HCT116 (cell line): ENCODE results near the gene ZNF436. TPM values are rescaled to one million over a fixed set of nuclear protein-coding genes. Genes with fewer than 3 reads are reported as not detected.

Source experiments
- ATAC-seq: fragments of 200-7000 bp; cut with Tn5 transposase; 2 replicates; pipeline ENCODE4 v1.9.1; 2020; ENCODE audit warnings: mild to moderate bottlenecking, moderate library complexity
- BruUV-seq: library from RNA; stranded (reverse); fragments of 400-500 nt; replicated peaks from 2 replicates; lab custom pipeline; 2021; lab: Mats Ljungman, UMichigan
- CTCF ChIA-PET: fragments of 300-600 bp; sonication (Branson Sonifier 250); formaldehyde crosslinking; loops from one replicate; lab custom pipeline; 2021; ENCODE audit warnings: antibody characterized with exemption; lab: Charles Lee
- POLR2A ChIA-PET: fragments of 300-600, 350-600 bp; sonication (Branson Sonifier 250); formaldehyde crosslinking; loops from one replicate; lab custom pipeline; 2021; ENCODE audit warnings: antibody characterized with exemption; lab: Charles Lee
- RAD21 ChIA-PET, 2 experiments: fragments of 300-600 bp; sonication (Branson Sonifier 250); formaldehyde crosslinking; loops; one replicate each; lab custom pipeline; 2023; ENCODE audit warnings: low total read pairs in 2 of 2; ENCODE audit not compliant: uncharacterized antibody in 2 of 2, unreplicated experiment in 2 of 2, low non-redundant PET in 1 of 2; lab: Charles Lee
- DNase-seq: peaks from one replicate; pipeline ENCODE4 v3.0.0-alpha.2; 2010; ENCODE audit warnings: low read depth, low spot score
- H2AFZ ChIP-seq: fragments of 200-600 bp; shearing (Covaris generic), sonication (generic); 2 replicates; pipeline ENCODE4 v1.6.1; 2017; ENCODE audit warnings: low read depth, mixed run types, mixed read lengths, antibody characterized with exemption, low read length; ENCODE audit not compliant: poor library complexity, severe bottlenecking
- H3K27ac ChIP-seq: 2 replicates; pipeline ENCODE4 v1.5.1; 2012; ENCODE audit warnings: low read depth, low read length
- H3K27me3 ChIP-seq: fragments of 200-600 bp; sonication (generic); 2 replicates; pipeline ENCODE4 v1.6.1; 2016; ENCODE audit warnings: mixed run types, low read length, mixed read lengths; ENCODE audit not compliant: insufficient read depth
- H3K36me3 ChIP-seq, 2 experiments: fragments of 200-500 bp in 1 of 2; fragments of 200-600 bp in 1 of 2; sonication (Bioruptor generic) in 1 of 2; sonication (generic) in 1 of 2; 2 replicates each; pipeline versions ENCODE4 v1.5.1 to v1.6.1; 2014 to 2016; ENCODE audit warnings: low read length in 2 of 2, inconsistent platforms in 1 of 2, mixed read lengths in 1 of 2, mixed run types in 1 of 2; ENCODE audit not compliant: insufficient read depth in 2 of 2, control insufficient read depth in 1 of 2
- H3K4me1 ChIP-seq, 2 experiments: fragments of 200-600 bp in 1 of 2; sonication (generic) in 1 of 2; 2 replicates each; pipeline versions ENCODE4 v1.5.1 to v1.6.1; 2012 to 2017; ENCODE audit warnings: low read length in 2 of 2, inconsistent platforms in 1 of 2, mild to moderate bottlenecking in 1 of 2, mixed read lengths in 1 of 2, mixed run types in 1 of 2, moderate library complexity in 1 of 2; ENCODE audit not compliant: insufficient read depth in 2 of 2, control insufficient read depth in 1 of 2
- H3K4me2 ChIP-seq: fragments of 200-600 bp; sonication (generic); 2 replicates; pipeline ENCODE4 v1.6.1; 2017; ENCODE audit warnings: mixed run types, low read length, mixed read lengths
- H3K4me3 ChIP-seq, 2 experiments: fragments of 200-600 bp in 1 of 2; sonication (generic) in 1 of 2; replicated peaks in 1 of 2; 2 replicates each; pipeline ENCODE4 v1.5.1; 2011 to 2016; ENCODE audit warnings: low read length in 2 of 2, control low read depth in 1 of 2, low read depth in 1 of 2, mild to moderate bottlenecking in 1 of 2, mixed read lengths in 1 of 2, mixed run types in 1 of 2
- H3K79me2 ChIP-seq: fragments of 200-600 bp; sonication (generic); 2 replicates; pipeline ENCODE4 v1.6.1; 2017; ENCODE audit warnings: mild to moderate bottlenecking, mixed run types, low read length, moderate library complexity, mixed read lengths; ENCODE audit not compliant: insufficient read depth
- H3K9ac ChIP-seq: fragments of 200-600 bp; sonication (generic); 2 replicates; pipeline ENCODE4 v1.6.1; 2016; ENCODE audit warnings: low read length, mixed read lengths
- H3K9me2 ChIP-seq: fragments of 200-600 bp; sonication (generic), shearing (Covaris generic); 2 replicates; pipeline ENCODE4 v1.6.1; 2017; ENCODE audit warnings: mixed run types, mild to moderate bottlenecking, moderate library complexity; ENCODE audit not compliant: insufficient read depth
- H3K9me3 ChIP-seq, 2 experiments: fragments of 200-500 bp in 1 of 2; fragments of 200-600 bp in 1 of 2; sonication (Bioruptor generic) in 1 of 2; sonication (generic) in 1 of 2; 2 replicates each; pipeline ENCODE4 v1.6.1; 2014 to 2017; ENCODE audit warnings: low read length in 2 of 2, mixed read lengths in 2 of 2, inconsistent platforms in 1 of 2, low read depth in 1 of 2, mild to moderate bottlenecking in 1 of 2, mixed run types in 1 of 2, moderate library complexity in 1 of 2; ENCODE audit not compliant: control insufficient read depth in 1 of 2, insufficient read depth in 1 of 2
- H4K20me1 ChIP-seq: fragments of 200-600 bp; sonication (generic), shearing (Covaris generic); 2 replicates; pipeline ENCODE4 v1.6.1; 2017; ENCODE audit warnings: mixed run types, mild to moderate bottlenecking, moderate library complexity; ENCODE audit not compliant: insufficient read depth
- CEBPB ChIP-seq: IDR thresholded peaks from 2 replicates; pipeline ENCODE4 v1.6.1; 2012; ENCODE audit warnings: low read depth
- EGR1 ChIP-seq: IDR thresholded peaks from 2 replicates; pipeline ENCODE4 v1.6.1; 2012; ENCODE audit warnings: low read depth
- ELF1 ChIP-seq: IDR thresholded peaks from 2 replicates; pipeline ENCODE4 v1.6.1; 2012; ENCODE audit warnings: low read depth, borderline replicate concordance
- EZH2phosphoT487 ChIP-seq: fragments of 200-600 bp; IDR thresholded peaks from 2 replicates; pipeline ENCODE4 v1.6.1; 2018; ENCODE audit warnings: antibody characterized with exemption, borderline replicate concordance
- FOSL1 ChIP-seq: IDR thresholded peaks from 2 replicates; pipeline ENCODE4 v1.6.1; 2012; ENCODE audit warnings: low read depth
- JUND ChIP-seq: IDR thresholded peaks from 2 replicates; pipeline ENCODE4 v1.6.1; 2012
- POLR2AphosphoS5 ChIP-seq: IDR thresholded peaks from 2 replicates; pipeline ENCODE4 v1.6.1; 2011; ENCODE audit warnings: mild to moderate bottlenecking, low read depth, low read length, moderate library complexity
- RAD21 ChIP-seq: IDR thresholded peaks from 2 replicates; pipeline ENCODE4 v1.6.1; 2012; ENCODE audit warnings: low read depth, mild to moderate bottlenecking
- SIN3A ChIP-seq: IDR thresholded peaks from 2 replicates; pipeline ENCODE4 v1.6.1; 2012; ENCODE audit warnings: low read depth
- YY1 ChIP-seq: IDR thresholded peaks from 2 replicates; pipeline ENCODE4 v1.6.1; 2011; ENCODE audit warnings: low read length, low read depth, moderate library complexity, mild to moderate bottlenecking; ENCODE audit not compliant: insufficient replicate concordance; ENCODE audit errors: extremely low read depth
- intact Hi-C: fragments of 100-400 bp; cut with micrococcal nuclease; formaldehyde crosslinking; loops from 2 replicates; pipeline ENCODE4 v1.10.0; 2022
- total RNA-seq: library from RNA; stranded (reverse); gene quantifications from one replicate; pipeline ENCODE4 v1.2.1, GENCODE V29; 2021; ENCODE audit not compliant: unreplicated experiment
- TF ChIP-seq, protein P1 (sequence below): IDR thresholded peaks from 2 replicates; pipeline ENCODE4 v1.6.1; 2012
- TF ChIP-seq, protein P2 (sequence below): IDR thresholded peaks from 2 replicates; pipeline ENCODE4 v1.6.1; 2011; ENCODE audit warnings: mild to moderate bottlenecking, low read length, moderate library complexity; ENCODE audit not compliant: insufficient replicate concordance; ENCODE audit errors: extremely low read depth

Gene ZNF436
- total RNA-seq, 1 experiment from 2014 or later = 8.1 TPM

DNA sequence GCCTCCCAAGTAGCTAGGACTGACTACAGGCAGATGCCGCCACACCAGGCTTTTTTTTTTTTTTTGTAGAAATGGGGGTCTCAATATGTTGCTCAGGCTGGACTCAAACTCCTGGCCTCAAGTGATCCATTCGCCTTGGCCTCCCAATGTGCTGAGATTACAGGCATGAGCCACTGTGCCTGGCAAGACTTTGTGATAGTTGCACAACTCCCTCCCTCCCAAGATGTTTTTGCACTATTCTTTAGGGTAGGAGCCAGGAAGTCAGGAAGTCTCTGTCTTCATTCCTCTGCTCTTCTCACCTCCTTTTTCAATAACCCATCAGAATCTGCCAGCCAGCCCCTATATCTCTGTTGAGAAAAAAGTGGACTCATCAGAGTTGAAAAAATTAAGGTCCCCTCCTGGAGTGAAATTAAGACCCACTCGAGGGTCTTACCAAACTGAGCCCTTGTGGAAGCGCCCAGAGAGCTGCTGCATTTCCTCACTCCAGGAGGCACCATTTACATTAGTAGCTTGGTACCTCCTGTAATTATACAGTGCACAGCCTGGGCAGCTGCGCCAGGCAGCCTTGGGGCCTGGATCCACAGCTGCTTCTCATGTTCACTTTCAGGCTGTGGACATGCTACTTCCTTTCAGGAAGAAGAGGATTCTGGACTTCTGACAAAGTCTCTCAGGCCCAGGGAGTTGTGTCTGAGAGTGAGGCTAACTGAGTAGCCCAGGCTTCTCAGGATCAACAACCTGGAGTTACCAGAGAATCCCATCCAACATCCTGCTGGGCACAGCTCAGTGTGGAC lies 30.9 kb upstream of the ZNF436 start:
- Histone ChIP-seq H3K9me2 (no peaks in the 10 kb centered on the region), H3K36me3 (no peaks in the 10 kb centered on the region), H3K27ac (no peak overlapping the region), H3K4me1 (peaks cover 21 to 37% of the 10 kb centered on the region in 2 experiments), H3K9me3 (no peaks in the 10 kb centered on the region), H3K27me3 (no peaks in the 10 kb centered on the region), H3K9ac (no peak overlapping the region), H2AFZ (no peak overlapping the region), H3K4me2 (no peak overlapping the region), H3K4me3 (no peak overlapping the region), H3K79me2 (no peaks in the 10 kb centered on the region), H4K20me1 (no peaks in the 10 kb centered on the region)
- RAD21 ChIA-PET = no interaction called here
- POLR2A ChIA-PET = no interaction called here
- DNase-seq (no peak), ATAC-seq (no peak)
- TF ChIP-seq SIN3A (no peak), YY1 (no peak), ELF1 (no peak), EGR1 (no peak), EZH2phosphoT487 (no peak), RAD21 (no peak), JUND (no peak), POLR2AphosphoS5 (no peak), FOSL1 (no peak), CEBPB (no peak)
- TF ChIP-seq, protein P1, sequence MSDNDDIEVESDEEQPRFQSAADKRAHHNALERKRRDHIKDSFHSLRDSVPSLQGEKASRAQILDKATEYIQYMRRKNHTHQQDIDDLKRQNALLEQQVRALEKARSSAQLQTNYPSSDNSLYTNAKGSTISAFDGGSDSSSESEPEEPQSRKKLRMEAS = no peak
- TF ChIP-seq, protein P2, sequence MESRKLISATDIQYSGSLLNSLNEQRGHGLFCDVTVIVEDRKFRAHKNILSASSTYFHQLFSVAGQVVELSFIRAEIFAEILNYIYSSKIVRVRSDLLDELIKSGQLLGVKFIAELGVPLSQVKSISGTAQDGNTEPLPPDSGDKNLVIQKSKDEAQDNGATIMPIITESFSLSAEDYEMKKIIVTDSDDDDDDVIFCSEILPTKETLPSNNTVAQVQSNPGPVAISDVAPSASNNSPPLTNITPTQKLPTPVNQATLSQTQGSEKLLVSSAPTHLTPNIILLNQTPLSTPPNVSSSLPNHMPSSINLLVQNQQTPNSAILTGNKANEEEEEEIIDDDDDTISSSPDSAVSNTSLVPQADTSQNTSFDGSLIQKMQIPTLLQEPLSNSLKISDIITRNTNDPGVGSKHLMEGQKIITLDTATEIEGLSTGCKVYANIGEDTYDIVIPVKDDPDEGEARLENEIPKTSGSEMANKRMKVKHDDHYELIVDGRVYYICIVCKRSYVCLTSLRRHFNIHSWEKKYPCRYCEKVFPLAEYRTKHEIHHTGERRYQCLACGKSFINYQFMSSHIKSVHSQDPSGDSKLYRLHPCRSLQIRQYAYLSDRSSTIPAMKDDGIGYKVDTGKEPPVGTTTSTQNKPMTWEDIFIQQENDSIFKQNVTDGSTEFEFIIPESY = no peak
- intact Hi-C loops = loop anchor here (10.0 kb wide), 1 partner anchor 426 kb away; the partner anchor contains the start of gene LACTBL1
- CTCF ChIA-PET = no interaction called here
- BruUV-seq = no TSS peak
